Mucosa of rectum (tissue), 2 donors: ENCODE data around the gene RNASE13.

Experiments
- H3K27ac ChIP-seq, 2 donors: one replicate each; pipeline ENCODE4 v1.7.0; 2013; ENCODE audit warnings: inconsistent platforms in 2 of 2, low read depth in 2 of 2, low read length in 2 of 2
- H3K27me3 ChIP-seq, 2 donors: one replicate each; pipeline ENCODE4 v1.7.0; 2013; ENCODE audit warnings: low read length in 2 of 2; ENCODE audit not compliant: control insufficient read depth in 2 of 2, insufficient read depth in 2 of 2
- H3K36me3 ChIP-seq, 2 donors: one replicate each; pipeline ENCODE4 v1.7.0; 2013; ENCODE audit warnings: low read length in 2 of 2; ENCODE audit not compliant: control insufficient read depth in 2 of 2, insufficient read depth in 2 of 2
- H3K4me1 ChIP-seq, 2 donors: one replicate each; pipeline ENCODE4 v1.7.0; 2013; ENCODE audit warnings: low read length in 2 of 2, mild to moderate bottlenecking in 1 of 2; ENCODE audit not compliant: control insufficient read depth in 2 of 2, insufficient read depth in 2 of 2
- H3K4me3 ChIP-seq, 2 donors: one replicate each; pipeline ENCODE4 v1.7.0; 2013; ENCODE audit warnings: low read length in 2 of 2
- H3K9ac ChIP-seq, 2 donors: one replicate each; pipeline ENCODE4 v1.7.0; 2013; ENCODE audit warnings: low read length in 2 of 2, low read depth in 1 of 2, mild to moderate bottlenecking in 1 of 2
- H3K9me3 ChIP-seq, 2 donors: one replicate each; pipeline ENCODE4 v1.7.0; 2013; ENCODE audit warnings: low read length in 2 of 2; ENCODE audit not compliant: control insufficient read depth in 2 of 2
- donor health status: healthy.
- donor health status: Normal muscosa, but diverticular disease.

The RNASE13 gene

GRCh38 chr14:21054768-21055145, 20.1 kb upstream of the RNASE13 start:
- no peak overlapping the region for H3K4me3 ChIP-seq
- peak overlapping the region; percentile 83 to 84 for H3K27ac ChIP-seq
- H3K9me3 ChIP-seq, result no peaks in the 10 kb centered on the region
- peak overlapping the region in 1 of 2 donors; percentile 15 for H3K9ac ChIP-seq
- H3K36me3 ChIP-seq, result no peaks in the 10 kb centered on the region
- no peaks in the 10 kb centered on the region for H3K27me3 ChIP-seq
- H3K4me1 ChIP-seq, result peaks cover 20 to 30% of the 10 kb centered on the region in 2 donors

- Histone ChIP-seq H3K27me3 (no peaks in the 10 kb centered on the region), H3K4me1 (peaks cover 20 to 30% of the 10 kb centered on the region in 2 donors), H3K9me3 (no peaks in the 10 kb centered on the region), H3K27ac (peak overlapping the region; percentile 83 to 84), H3K9ac (peak overlapping the region in 1 of 2 donors; percentile 15), H3K36me3 (no peaks in the 10 kb centered on the region), H3K4me3 (no peak overlapping the region)
These were observed 19.6 kb upstream of the RNASE13 start for GRCh38 chr14:21054123-21054767.

GRCh38 chr14:21053184-21054122, 18.8 kb upstream of the RNASE13 start:
- no peaks in the 10 kb centered on the region for H3K36me3 ChIP-seq
- no peaks in the 10 kb centered on the region for H3K27me3 ChIP-seq
- H3K9ac ChIP-seq, result no peak overlapping the region
- H3K4me3 ChIP-seq, result no peak overlapping the region
- H3K9me3 ChIP-seq, result no peaks in the 10 kb centered on the region
- H3K4me1 ChIP-seq, result peaks cover 17 to 30% of the 10 kb centered on the region in 2 donors
- H3K27ac ChIP-seq, result peak overlapping the region; percentile 72 to 83

- no peaks in the 10 kb centered on the region for H3K27me3 ChIP-seq
These were observed 16.0 kb upstream of the RNASE13 start for GRCh38 chr14:21050597-21050996.

GRCh38 chr14:21049271-21049673, 14.7 kb upstream of the RNASE13 start:
- Histone ChIP-seq H3K9me3 (no peaks in the 10 kb centered on the region), H3K4me3 (no peak overlapping the region), H3K4me1 (peaks cover 6 to 11% of the 10 kb centered on the region in 2 donors), H3K36me3 (no peaks in the 10 kb centered on the region), H3K9ac (no peak overlapping the region), H3K27me3 (no peaks in the 10 kb centered on the region), H3K27ac (no peak overlapping the region)

More at GRCh38 chr14:21050597-21050996, 16.0 kb upstream of the RNASE13 start:
- no peak overlapping the region for H3K4me3 ChIP-seq
- no peaks in the 10 kb centered on the region for H3K9me3 ChIP-seq
- H3K27ac ChIP-seq, result no peak overlapping the region
- H3K4me1 ChIP-seq, result peaks cover 6 to 23% of the 10 kb centered on the region in 2 donors
- H3K9ac ChIP-seq, result no peak overlapping the region
- no peaks in the 10 kb centered on the region for H3K36me3 ChIP-seq

- Histone ChIP-seq H3K27me3 (no peaks in the 10 kb centered on the region), H3K9me3 (no peaks in the 10 kb centered on the region), H3K9ac (no peak overlapping the region), H3K27ac (no peak overlapping the region), H3K4me1 (peaks cover 5 to 9% of the 10 kb centered on the region in 2 donors), H3K36me3 (no peaks in the 10 kb centered on the region), H3K4me3 (no peak overlapping the region)
These were observed 14.0 kb upstream of the RNASE13 start for GRCh38 chr14:21048638-21049037.

- Histone ChIP-seq H3K27ac (no peak overlapping the region), H3K36me3 (no peaks in the 10 kb centered on the region), H3K4me1 (peaks cover 14 to 17% of the 10 kb centered on the region in 2 donors), H3K4me3 (no peak overlapping the region), H3K9ac (no peak overlapping the region), H3K27me3 (no peaks in the 10 kb centered on the region), H3K9me3 (no peaks in the 10 kb centered on the region)
These were observed 12.8 kb upstream of the RNASE13 start for GRCh38 chr14:21047378-21047781.

- no peaks in the 10 kb centered on the region for H3K9me3 ChIP-seq
- H3K4me3 ChIP-seq, result no peak overlapping the region
- H3K27ac ChIP-seq, result peak overlapping the region; percentile 30 to 39
- peak overlapping the region in 1 of 2 donors; percentile 14 for H3K9ac ChIP-seq
- H3K27me3 ChIP-seq, result no peaks in the 10 kb centered on the region
- peaks cover 20 to 26% of the 10 kb centered on the region in 2 donors for H3K4me1 ChIP-seq
- no peaks in the 10 kb centered on the region for H3K36me3 ChIP-seq
These were observed 9.5 kb upstream of the RNASE13 start for GRCh38 chr14:21043974-21044618.

- Histone ChIP-seq H3K27ac (peak overlapping the region; percentile 24 to 30), H3K4me1 (peaks cover 23 to 32% of the 10 kb centered on the region in 2 donors)
These were observed 8.9 kb upstream of the RNASE13 start for GRCh38 chr14:21043387-21043973.

More at GRCh38 chr14:21043387-21043973, 8.9 kb upstream of the RNASE13 start:
- Histone ChIP-seq H3K9ac (no peak overlapping the region), H3K9me3 (no peaks in the 10 kb centered on the region), H3K36me3 (no peaks in the 10 kb centered on the region), H3K27me3 (no peaks in the 10 kb centered on the region), H3K4me3 (no peak overlapping the region)
